ENCODE results near the gene TSPAN5.
"Not testable (repeated sequence)": the region's sequence is repeated elsewhere in the genome, so short reads cannot be mapped to it uniquely, and the experiment has no call there.

Gene TSPAN5

DNA sequence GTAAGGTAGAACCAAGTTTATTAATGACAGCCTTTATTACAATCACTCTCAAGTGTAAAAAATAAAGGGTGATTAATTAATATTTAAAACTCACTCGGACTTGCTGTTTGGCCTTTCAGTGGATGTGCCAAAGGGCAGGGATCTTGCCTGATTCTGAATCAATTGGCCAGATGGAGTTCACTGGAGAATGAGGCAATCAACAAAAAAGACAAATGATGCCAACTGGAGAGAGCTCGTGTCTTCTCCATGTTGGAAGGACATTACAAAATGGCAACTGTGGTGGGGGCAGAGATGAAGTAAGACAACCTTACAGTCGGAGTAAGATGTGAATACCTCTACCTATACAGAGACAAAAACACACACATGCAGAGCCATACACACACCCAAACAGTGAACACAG lies 188.0 kb downstream of the TSPAN5 start:
- in situ Hi-C loops (cut with MboI; ENCODE audit: low sequenced_read_pairs) = no loop called here

DNA sequence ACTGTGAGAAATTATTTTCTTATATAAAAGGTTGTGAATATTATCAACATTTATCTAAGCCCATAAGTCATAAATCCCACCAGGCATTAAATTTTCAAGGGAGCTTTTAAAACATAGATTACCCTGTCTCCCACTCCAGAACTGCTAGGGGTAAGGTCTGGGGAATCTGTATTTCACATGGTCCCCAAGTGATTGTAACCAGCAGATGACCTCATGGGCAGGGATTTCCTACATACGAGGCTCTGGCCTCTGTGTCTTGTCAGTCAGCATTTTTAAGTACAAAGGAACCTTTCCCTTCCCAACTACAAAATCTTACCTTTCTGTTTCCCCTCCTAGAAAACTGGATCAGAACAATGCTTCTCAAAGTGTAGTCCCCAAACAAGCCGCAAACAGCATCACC lies 188.6 kb downstream of the TSPAN5 start:
- in situ Hi-C loops (cut with MboI; ENCODE audit: low sequenced_read_pairs) = no loop called here

GRCh38 chr4:98468709-98469108 lies 189.7 kb downstream of the TSPAN5 start:
- in situ Hi-C loops (cut with MboI; ENCODE audit: low sequenced_read_pairs) = no loop called here

DNA sequence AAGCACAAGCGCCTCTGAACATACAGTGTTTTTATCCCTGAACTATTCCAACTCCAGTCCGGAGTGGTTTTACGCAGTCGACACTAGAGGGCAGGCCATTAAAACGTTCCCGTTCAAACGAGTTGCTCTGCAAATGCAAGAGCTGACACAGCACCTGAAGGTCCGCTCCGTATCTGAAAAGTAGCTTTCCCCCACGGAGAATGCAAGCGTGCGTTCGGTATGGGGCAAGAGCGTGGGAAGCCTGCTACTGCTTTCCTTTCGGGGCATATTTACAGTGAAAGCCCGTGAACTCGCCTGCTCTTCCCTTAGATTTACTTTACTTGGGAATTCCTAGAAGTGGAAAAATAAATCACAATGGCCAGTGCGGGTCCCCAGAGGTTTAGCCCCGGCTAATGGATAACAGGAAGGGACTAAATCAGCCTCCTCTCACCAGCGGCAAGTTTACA lies 190.8 kb downstream of the TSPAN5 start:
- in situ Hi-C loops (cut with MboI; ENCODE audit: low sequenced_read_pairs) = no loop called here

DNA sequence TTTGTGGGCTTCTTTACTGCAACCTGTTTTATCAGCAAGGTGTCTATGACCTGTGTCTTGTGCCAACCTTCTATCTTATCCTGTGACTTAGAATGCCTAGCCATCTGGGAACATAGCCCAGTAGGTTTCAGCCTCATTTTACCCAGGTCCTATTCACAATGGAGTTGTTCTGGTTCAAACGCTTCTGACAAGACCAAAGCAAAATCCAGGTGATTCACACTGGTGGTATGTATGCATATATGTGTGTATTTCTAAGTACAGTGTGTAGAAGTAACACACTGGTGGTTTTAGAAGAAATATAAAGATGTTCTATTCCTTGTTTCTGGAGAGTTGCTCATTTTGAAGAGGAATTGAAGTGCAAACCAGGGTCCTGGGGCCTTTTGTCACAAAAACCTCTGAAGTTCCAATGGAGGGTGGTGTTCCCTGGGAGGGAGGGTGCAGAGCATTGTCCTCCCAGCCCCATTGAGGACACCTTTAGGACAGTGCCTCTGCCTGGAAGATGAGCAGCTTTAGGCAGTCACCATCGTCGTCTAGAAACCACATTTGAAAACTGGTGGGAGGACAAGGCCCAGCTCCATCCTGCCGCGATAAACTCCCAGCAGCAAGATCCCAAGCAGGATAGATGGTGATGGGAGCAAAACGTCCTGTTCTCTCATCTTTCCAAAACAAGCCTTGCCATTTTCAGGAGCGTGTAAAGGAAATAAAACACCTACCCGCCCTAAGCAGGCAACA lies 191.4 kb downstream of the TSPAN5 start:
- in situ Hi-C loops (cut with MboI; ENCODE audit: low sequenced_read_pairs) = no loop called here

GRCh38 chr4:98462487-98462886 lies 195.9 kb downstream of the TSPAN5 start:
- in situ Hi-C loops (cut with MboI; ENCODE audit: low sequenced_read_pairs) = no loop called here

- in situ Hi-C loops (cut with MboI; ENCODE audit: low sequenced_read_pairs) = not testable (repeated sequence)
Measured at GRCh38 chr4:98461121-98461865, 197.1 kb downstream of the TSPAN5 start.

DNA sequence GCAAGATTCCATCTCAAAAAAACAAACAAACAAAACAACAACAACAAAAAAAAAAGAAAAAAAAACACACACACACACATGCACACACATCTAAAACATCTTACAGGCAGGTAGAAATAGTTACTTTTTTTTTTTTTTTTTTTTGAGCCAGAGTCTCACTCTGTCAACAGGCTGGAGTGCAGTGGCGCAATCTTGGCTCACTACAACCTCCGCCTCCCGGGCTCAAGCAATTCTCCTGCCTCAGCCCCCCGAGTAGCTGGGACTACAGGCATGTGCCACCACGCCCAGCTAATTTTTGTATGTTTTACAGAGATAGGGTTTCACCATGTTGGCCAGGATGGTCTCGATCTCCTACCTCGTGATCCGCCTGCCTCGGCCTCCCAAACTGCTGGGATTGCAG lies 201.0 kb downstream of the TSPAN5 start:
- in situ Hi-C loops (cut with MboI; ENCODE audit: low sequenced_read_pairs) = not testable (repeated sequence)

DNA sequence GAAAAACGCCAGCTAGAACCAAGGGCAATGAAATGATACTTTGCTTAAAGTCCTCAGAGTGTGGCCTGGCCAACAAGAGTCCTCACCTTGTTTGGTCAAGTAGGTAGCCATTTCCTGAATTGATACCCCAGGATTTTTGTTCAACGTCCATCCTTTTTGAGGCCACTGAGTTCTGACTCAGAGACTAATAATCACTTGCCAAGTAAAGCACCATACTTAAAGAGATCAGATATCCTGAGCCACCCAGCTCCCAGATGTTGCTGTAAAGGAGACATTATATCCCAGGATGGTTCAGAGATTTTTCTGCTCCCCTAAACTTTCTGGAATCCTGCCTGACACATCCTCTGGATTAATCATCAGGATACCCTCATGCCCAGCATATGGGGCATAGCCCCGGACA lies 206.3 kb downstream of the TSPAN5 start:
- in situ Hi-C loops (cut with MboI; ENCODE audit: low sequenced_read_pairs) = no loop called here

- in situ Hi-C loops (cut with MboI; ENCODE audit: low sequenced_read_pairs) = no loop called here
Measured at GRCh38 chr4:98448908-98449307, 209.5 kb downstream of the TSPAN5 start.

- in situ Hi-C loops (cut with MboI; ENCODE audit: low sequenced_read_pairs) = no loop called here
Measured at GRCh38 chr4:98447648-98448047, 210.8 kb downstream of the TSPAN5 start.

GRCh38 chr4:98446499-98447375 lies 211.7 kb downstream of the TSPAN5 start:
- in situ Hi-C loops (cut with MboI; ENCODE audit: low sequenced_read_pairs) = no loop called here

DNA sequence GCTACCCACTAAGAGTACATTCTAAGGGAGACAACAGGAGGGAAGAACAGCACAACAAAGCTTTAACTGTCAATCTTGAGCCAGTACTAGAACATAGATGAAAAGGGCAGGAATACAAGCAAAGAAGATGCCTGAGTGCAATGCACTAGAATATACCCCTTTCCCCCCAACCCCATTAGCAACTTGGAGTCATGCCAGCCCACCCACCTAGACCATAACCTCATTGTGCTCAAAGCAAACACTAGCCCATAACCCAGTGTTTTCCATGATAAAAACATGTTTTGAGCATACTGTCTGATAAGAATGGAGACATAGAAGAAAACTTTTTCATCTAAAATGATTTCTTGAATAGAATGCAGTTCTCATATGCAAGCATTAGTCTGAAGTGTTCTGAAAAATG lies 214.0 kb downstream of the TSPAN5 start:
- in situ Hi-C loops (cut with MboI; ENCODE audit: low sequenced_read_pairs) = no loop called here

- in situ Hi-C loops (cut with MboI; ENCODE audit: low sequenced_read_pairs) = no loop called here
Measured at GRCh38 chr4:98434816-98435215, 223.6 kb downstream of the TSPAN5 start.

- in situ Hi-C loops (cut with MboI; ENCODE audit: low sequenced_read_pairs) = no loop called here
Measured at GRCh38 chr4:98433691-98434090, 224.7 kb downstream of the TSPAN5 start.

DNA sequence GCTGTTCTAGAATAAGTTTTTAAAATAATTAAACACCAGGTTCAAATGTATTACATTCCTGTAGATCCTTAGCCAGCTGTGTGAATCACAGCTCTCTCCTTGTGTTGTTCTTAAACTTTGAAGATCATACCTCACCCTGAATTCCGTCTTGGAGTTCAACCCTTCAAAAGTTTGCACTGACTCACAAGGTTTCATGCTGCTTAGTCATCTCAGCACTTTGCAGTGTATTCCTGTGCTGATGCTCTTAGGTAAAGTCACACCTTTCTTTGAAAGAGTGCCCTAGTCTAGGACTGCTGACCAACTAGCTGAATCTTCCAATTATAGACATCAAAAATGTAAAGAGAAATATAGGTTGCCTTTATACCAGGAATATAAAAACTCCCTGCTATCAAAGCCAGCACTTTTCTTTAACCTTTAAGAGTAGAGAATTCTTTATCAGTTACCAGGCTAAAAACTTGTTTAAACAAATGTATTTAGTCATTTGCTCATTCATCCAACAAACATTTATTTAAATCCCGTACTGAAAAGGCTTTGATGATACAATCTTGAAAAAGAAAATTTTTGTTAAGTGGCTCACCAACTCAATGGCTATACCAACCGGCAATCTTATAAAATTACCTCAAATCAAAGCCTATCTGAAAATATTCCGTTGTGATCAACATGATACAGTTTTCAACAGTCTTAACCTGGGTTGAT lies 227.6 kb downstream of the TSPAN5 start:
- in situ Hi-C loops (cut with MboI; ENCODE audit: low sequenced_read_pairs) = no loop called here

- in situ Hi-C loops (cut with MboI; ENCODE audit: low sequenced_read_pairs) = no loop called here
Measured at GRCh38 chr4:98423009-98423408, 235.4 kb downstream of the TSPAN5 start.

DNA sequence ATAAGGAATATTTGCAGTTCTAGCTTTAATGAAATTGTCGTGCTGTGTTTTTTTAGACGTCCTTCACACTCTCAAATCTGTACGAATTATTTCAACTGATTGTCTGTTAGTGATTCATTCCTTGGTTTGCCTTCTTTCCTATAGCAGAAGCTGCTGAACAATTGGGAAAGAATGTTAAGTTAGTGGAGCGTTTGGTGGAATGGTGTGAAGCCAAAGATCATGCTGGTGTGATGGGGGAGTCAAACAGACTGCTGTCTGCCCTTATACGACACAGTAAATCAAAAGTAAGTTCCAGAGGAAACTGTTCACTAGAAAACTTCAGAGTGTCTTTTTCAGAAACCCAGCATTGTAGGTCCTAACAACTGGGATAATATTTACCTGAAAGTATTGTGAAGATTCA lies 237.3 kb downstream of the TSPAN5 start:
- in situ Hi-C loops (cut with MboI; ENCODE audit: low sequenced_read_pairs) = no loop called here

Measured in hTERT RPE-1 (cell line).